DOHH2 (cell line): ENCODE measurements around the gene IGF2BP2.

ENCODE experiments used
- H3F3A ChIP-seq: fragments of 200-600 bp; sonication (generic), shearing (Covaris generic); 2 replicates; pipeline ENCODE4 v1.6.0; 2016; ENCODE audit warnings: antibody characterized with exemption, mild to moderate bottlenecking; ENCODE audit not compliant: control insufficient read depth, insufficient read depth
- H3K27ac ChIP-seq: fragments of 200-600 bp; sonication (generic); 2 replicates; pipeline ENCODE4 v1.5.1; 2014; ENCODE audit warnings: low read depth, mild to moderate bottlenecking, low read length, moderate library complexity
- H3K27me3 ChIP-seq: fragments of 200-600 bp; sonication (generic); 2 replicates; pipeline ENCODE4 v1.6.1; 2014; ENCODE audit warnings: mild to moderate bottlenecking, low read length, mixed read lengths; ENCODE audit not compliant: control insufficient read depth
- H3K36me3 ChIP-seq: fragments of 200-600 bp; sonication (generic); 2 replicates; pipeline ENCODE4 v1.6.1; 2014; ENCODE audit warnings: mild to moderate bottlenecking, low read length, moderate library complexity, mixed read lengths; ENCODE audit not compliant: control insufficient read depth
- H3K4me1 ChIP-seq: fragments of 200-600 bp; sonication (generic); 2 replicates; pipeline ENCODE4 v1.6.1; 2014; ENCODE audit warnings: mild to moderate bottlenecking, low read length, mixed read lengths; ENCODE audit not compliant: control insufficient read depth
- H3K4me2 ChIP-seq: fragments of 200-600 bp; sonication (generic); 2 replicates; pipeline ENCODE4 v1.6.0; 2014; ENCODE audit warnings: mild to moderate bottlenecking, low read length, moderate library complexity
- H3K4me3 ChIP-seq: fragments of 200-600 bp; sonication (generic); 2 replicates; pipeline ENCODE4 v1.5.1; 2014; ENCODE audit warnings: mild to moderate bottlenecking, low read length, mixed read lengths
- H3K79me2 ChIP-seq: fragments of 200-600 bp; sonication (generic); 2 replicates; pipeline ENCODE4 v1.6.1; 2014; ENCODE audit warnings: mild to moderate bottlenecking, low read length, mixed read lengths; ENCODE audit not compliant: control insufficient read depth
- H3K9me2 ChIP-seq: fragments of 200-600 bp; sonication (generic); replicated peaks from 2 replicates; pipeline ENCODE4 v1.6.1; 2014; ENCODE audit warnings: mild to moderate bottlenecking, low read length, mixed read lengths; ENCODE audit not compliant: control insufficient read depth
- H3K9me3 ChIP-seq: fragments of 200-600 bp; sonication (generic); 2 replicates; pipeline ENCODE4 v1.6.1; 2014; ENCODE audit warnings: antibody characterized with exemption, low read length, mixed read lengths; ENCODE audit not compliant: control insufficient read depth, insufficient read depth
- H4K20me1 ChIP-seq: fragments of 200-600 bp; sonication (generic); 2 replicates; pipeline ENCODE4 v1.6.0; 2014; ENCODE audit warnings: low read depth, mild to moderate bottlenecking, antibody characterized with exemption, low read length, moderate library complexity; ENCODE audit not compliant: control insufficient read depth, insufficient read depth
- CTCF ChIP-seq: fragments of 200-600 bp; sonication (generic); IDR thresholded peaks from one replicate; pipeline ENCODE4 v1.5.1; 2014; ENCODE audit warnings: antibody characterized with exemption, mild to moderate bottlenecking, low read depth, low read length; ENCODE audit not compliant: poor library complexity, severe bottlenecking
- EZH2phosphoT487 ChIP-seq: fragments of 200-600 bp; sonication (generic); IDR thresholded peaks from 2 replicates; pipeline ENCODE4 v1.6.1; 2017; ENCODE audit warnings: borderline replicate concordance, mild to moderate bottlenecking, antibody characterized with exemption, low read length, moderate library complexity, mixed read lengths

The IGF2BP2 gene

GRCh38 chr3:185632996-185633395 is 191.8 kb downstream of the IGF2BP2 start:
- Histone ChIP-seq H4K20me1 (no peaks in the 10 kb centered on the region), H3K36me3 (peaks cover 8% of the 10 kb centered on the region), H3K27me3 (no peaks in the 10 kb centered on the region), H3K27ac (no peak overlapping the region), H3K9me3 (no peaks in the 10 kb centered on the region), H3K4me2 (no peak overlapping the region), H3K79me2 (no peaks in the 10 kb centered on the region), H3K4me3 (no peak overlapping the region), H3F3A (no peaks in the 10 kb centered on the region), H3K4me1 (no peaks in the 10 kb centered on the region), H3K9me2 (no peaks in the 10 kb centered on the region)
- TF ChIP-seq CTCF (no peak), EZH2phosphoT487 (no peak)

- H3K4me2 ChIP-seq = no peak overlapping the region
- H3K79me2 ChIP-seq = no peaks in the 10 kb centered on the region
- no peaks in the 10 kb centered on the region for H3K9me2 ChIP-seq
- H4K20me1 ChIP-seq = no peaks in the 10 kb centered on the region
- H3K27me3 ChIP-seq = no peaks in the 10 kb centered on the region
- TF ChIP-seq EZH2phosphoT487 (no peak), CTCF (no peak)
- H3K9me3 ChIP-seq = no peaks in the 10 kb centered on the region
- H3F3A ChIP-seq = no peaks in the 10 kb centered on the region
- peaks cover 11% of the 10 kb centered on the region for H3K36me3 ChIP-seq
- H3K27ac ChIP-seq = no peak overlapping the region
- H3K4me1 ChIP-seq = no peaks in the 10 kb centered on the region
- no peak overlapping the region for H3K4me3 ChIP-seq
Measured at GRCh38 chr3:185631508-185632206, 193.2 kb downstream of the IGF2BP2 start.

GRCh38 chr3:185631108-185631507 is 193.7 kb downstream of the IGF2BP2 start:
- Histone ChIP-seq H3K4me1 (no peaks in the 10 kb centered on the region), H3K9me2 (no peaks in the 10 kb centered on the region), H4K20me1 (no peaks in the 10 kb centered on the region), H3K4me2 (no peak overlapping the region), H3K9me3 (no peaks in the 10 kb centered on the region), H3K79me2 (no peaks in the 10 kb centered on the region), H3K27me3 (no peaks in the 10 kb centered on the region), H3K36me3 (peaks cover 13% of the 10 kb centered on the region), H3K27ac (no peak overlapping the region), H3F3A (no peaks in the 10 kb centered on the region), H3K4me3 (no peak overlapping the region)
- TF ChIP-seq CTCF (no peak), EZH2phosphoT487 (no peak)
